ENCODE data around the gene SYNDIG1L.

GRCh38 chr14:74403619-74404417, 22.2 kb downstream of the SYNDIG1L start:
- no peak for TF ChIP-seq YY1 (IDR thresholded peaks at IDR 0.05; ENCODE audit: extremely low read depth, insufficient replicate concordance, low read depth, low read length)
- no peak for TF ChIP-seq CTCF (IDR thresholded peaks at IDR 0.05 in 2 of 3, conservative IDR thresholded peaks at IDR 0.05 in 1 of 3; ENCODE audit: borderline replicate concordance in 1 of 3, insufficient read depth in 1 of 3, low read depth in 2 of 3, low read length in 2 of 3)
- TF ChIP-seq POLR2A (IDR thresholded peaks at IDR 0.05; ENCODE audit: borderline replicate concordance, extremely low read depth, insufficient read depth, insufficient read length): no peak
- no peak for TF ChIP-seq RAD21 (IDR thresholded peaks at IDR 0.05; ENCODE audit: low read depth)
- no peak for TF ChIP-seq EZH2 (IDR thresholded peaks at IDR 0.05)
- no peak for TF ChIP-seq EZH2phosphoT487 (IDR thresholded peaks at IDR 0.05; ENCODE audit: borderline replicate concordance)
- TF ChIP-seq CBX3 (IDR thresholded peaks at IDR 0.05; ENCODE audit: low read depth): no peak
- no peak for TF ChIP-seq SRF (IDR thresholded peaks at IDR 0.05; ENCODE audit: low read depth)
- no peak for TF ChIP-seq CEBPB (IDR thresholded peaks at IDR 0.05; ENCODE audit: low read depth)
- TF ChIP-seq SP1 (IDR thresholded peaks at IDR 0.05; ENCODE audit: low read depth): no peak
- no peak for TF ChIP-seq ZNF274 (IDR thresholded peaks at IDR 0.05; ENCODE audit: low read depth, low read length)
- no peak for TF ChIP-seq POLR2AphosphoS5 (IDR thresholded peaks at IDR 0.05; ENCODE audit: low read depth, low read length)
